HG02981 (cell line): ENCODE measurements around the gene CCDC12.

Source experiments
- ATAC-seq: cut with Tn5 transposase; IDR thresholded peaks from one replicate; pipeline ENCODE4 v1.9.1; 2021; ENCODE audit warnings: mild to moderate bottlenecking, moderate library complexity; ENCODE audit not compliant: unreplicated experiment

CCDC12 gene

DNA sequence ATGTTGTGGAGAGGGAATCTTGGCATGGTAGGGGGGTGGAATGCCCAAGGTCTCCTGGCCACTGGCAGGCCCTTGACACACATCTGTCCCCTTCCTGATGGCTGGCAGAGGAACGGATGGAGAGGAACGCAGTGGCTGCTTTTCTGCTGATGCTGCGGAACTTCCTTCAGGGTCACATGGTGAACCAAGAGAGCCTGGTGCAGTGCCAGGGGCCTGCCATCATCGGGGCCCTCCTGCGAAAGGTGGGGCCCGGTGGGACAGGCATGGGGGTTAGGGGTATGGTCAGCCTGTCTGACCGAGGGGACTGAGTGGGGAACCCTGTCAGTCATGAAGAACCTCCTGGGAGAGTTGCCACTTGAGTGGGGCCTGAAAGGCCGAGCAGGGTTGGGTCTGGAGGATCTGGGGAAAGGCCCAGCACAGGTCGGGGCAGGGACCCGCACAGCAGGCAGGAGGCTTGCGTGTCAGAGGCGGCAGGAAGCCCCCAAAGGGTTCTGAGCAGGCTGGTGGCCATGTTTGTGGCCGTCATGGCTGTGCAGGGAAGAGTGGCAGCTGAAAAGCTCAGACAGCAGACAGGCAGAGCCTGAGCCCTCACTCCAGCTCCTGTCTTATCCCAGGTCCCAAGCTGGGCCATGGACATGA, 21.0 kb upstream of the CCDC12 start:
- no peak for ATAC-seq

DNA sequence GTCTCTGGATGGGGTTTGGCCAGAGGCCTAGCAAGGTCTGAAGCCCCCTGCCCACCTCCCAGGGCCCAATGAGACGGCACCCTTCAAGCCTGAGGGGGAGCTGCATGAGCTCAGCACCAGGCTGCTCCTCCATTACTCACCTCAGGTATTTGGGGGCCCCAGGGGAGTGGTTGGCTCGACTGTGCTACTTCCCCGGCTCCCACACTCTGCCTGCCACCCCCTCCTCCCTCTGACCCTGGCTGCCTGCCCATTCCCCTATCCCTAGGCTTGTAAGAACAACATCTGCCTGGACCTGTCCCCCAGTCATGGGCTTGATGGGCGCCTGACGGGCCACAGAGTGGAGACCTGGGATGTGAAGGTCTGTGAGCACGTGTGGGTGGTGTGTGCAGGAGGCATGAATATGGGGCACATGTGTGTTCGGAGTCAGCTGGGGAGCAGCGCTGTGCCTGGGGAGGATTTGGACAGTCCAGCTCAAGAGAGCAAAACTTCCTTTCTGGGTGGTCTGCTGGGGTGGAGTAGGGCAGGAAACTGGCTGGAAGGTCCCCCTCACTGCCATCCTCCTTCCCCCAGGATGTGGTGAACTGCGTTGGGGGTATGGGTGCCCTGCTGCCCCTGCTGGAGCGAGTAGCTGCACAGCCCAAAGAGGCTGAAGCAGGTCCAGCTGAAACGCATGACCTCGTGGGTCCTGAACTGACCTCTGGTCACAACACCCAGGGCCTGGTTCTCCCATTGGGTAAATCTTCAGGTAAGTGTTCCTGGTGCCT, 20.3 kb upstream of the CCDC12 start:
- no peak for ATAC-seq

DNA sequence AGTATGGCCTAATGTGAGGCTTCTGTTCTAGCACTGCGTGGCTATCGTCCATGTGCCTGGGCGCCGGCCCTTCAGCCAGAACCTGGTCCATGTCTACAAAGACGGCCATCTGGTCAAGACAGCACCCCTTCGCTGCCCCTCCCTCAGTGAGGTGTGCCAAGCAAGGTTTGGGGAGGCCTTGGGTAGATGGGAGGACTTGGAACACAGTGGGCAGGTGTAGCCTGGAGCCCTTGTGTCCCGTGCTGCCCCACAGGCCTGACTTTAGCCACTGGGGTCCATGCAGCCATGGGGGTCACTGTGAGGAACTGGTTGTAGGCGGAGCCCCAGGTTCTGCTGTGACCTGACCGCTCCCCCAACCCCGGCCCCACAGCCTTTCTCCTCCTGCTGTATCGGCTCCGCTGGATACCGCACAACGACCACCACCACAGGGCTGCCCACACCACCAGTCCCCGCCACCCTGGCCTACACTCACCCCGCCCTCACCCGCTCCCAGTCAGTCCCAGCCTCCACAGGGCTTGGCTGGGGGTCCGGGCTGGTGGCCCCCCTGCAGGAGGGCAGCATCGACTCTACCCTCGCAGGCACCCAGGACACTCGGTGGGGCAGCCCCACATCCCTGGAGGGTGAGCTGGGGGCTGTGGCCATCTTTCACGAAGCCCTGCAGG, 19.5 kb upstream of the CCDC12 start:
- ATAC-seq, result no peak

DNA sequence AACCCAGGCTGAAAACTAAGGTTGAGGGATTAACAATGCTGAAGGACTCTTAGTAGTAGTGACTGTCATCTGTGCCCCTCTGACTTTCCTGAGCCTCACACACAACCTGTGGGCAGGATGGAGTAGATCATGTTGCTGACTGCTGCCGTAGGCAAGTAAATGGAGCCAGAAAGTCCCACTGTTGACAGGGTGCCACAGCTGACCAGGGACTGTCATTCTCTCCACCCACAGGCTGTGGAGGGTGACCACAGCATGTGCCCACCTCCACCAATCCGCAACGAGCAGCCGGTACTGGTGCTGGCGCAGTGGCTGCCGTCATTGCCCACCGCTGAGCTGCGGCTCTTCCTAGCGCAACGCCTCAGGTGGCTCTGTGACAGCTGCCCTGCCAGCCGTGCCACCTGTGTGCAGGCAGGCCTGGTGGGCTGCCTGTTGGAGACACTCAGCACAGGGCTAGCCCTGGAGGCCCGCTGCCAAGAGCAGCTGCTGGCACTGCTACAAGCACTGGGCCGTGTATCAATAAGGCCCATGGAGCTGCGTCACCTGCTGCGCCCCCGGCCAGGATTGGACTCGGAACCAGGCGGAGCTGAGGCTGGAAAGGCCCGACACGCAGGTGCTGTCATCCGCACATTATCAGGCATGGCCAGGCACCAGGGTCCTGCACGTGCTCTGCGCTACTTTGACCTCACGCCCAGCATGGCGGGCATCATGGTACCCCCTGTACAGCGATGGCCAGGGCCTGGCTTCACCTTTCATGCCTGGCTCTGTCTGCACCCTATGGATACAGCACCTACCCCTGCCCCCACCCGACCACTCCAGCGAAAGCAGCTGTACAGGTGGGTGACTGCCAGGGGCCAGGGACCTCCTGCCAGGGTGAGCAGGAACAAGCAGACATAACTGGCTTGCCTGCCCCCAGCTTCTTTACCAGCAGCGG, 18.5 kb upstream of the CCDC12 start:
- ATAC-seq, result no peak

DNA sequence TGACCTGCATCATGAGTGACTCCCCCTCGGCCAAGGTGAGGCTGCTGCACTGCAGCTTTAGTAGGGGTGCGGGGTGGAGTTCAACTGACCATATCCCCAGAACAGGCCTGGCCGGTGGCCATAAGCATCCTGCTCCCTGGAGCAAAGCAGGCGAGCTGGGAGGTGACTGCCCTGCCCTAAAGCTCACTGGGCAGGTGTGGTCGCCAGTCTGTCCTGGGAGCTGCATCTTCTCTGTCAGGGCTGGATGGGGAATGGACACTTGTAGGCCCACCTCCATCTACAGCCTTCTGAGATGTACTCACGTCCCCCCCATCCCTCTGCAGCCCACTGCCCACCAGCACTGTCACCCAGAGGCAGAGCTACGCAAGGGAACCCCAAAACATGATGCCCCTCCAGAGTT, 17.4 kb upstream of the CCDC12 start:
- no peak for ATAC-seq

DNA sequence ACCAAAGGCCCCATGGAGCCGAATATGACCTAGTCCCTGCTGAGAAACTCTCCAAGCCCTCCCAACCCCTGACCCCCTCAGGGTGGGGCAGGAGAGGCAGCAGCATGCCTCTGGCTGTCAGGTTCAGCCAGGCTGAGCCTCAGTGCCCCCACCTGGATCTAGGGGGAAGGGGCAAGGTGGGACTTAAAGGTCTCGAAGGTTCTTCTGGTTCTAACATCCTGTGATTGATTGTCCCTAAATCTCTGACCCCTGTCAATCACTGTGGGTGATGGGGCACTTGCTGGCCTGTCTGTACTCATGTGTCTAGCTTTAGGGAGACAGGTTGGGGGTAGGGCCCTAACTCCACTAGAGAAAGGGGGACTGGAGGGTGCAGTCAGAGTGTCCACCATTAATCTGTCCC, 16.7 kb upstream of the CCDC12 start:
- no peak for ATAC-seq

DNA sequence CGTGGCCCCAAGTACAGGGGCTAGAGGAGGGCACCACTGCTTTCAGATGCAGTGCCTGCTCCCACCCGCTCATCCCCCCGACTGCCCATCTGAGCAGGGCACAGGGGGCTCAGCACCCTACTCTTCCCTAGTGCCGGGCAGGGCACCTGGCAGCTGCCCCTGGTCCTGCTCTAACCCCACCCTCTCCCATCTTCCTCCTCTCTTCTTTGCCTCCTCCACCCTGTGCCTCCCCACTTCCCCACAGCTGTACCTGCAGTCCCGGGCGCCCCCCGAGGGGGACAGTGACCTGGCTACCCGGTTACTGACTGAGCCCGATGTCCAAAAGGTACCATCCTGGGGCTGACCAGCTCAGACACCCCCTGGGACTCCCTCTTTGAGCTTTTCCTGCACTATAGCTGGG, 15.7 kb upstream of the CCDC12 start:
- no peak for ATAC-seq

DNA sequence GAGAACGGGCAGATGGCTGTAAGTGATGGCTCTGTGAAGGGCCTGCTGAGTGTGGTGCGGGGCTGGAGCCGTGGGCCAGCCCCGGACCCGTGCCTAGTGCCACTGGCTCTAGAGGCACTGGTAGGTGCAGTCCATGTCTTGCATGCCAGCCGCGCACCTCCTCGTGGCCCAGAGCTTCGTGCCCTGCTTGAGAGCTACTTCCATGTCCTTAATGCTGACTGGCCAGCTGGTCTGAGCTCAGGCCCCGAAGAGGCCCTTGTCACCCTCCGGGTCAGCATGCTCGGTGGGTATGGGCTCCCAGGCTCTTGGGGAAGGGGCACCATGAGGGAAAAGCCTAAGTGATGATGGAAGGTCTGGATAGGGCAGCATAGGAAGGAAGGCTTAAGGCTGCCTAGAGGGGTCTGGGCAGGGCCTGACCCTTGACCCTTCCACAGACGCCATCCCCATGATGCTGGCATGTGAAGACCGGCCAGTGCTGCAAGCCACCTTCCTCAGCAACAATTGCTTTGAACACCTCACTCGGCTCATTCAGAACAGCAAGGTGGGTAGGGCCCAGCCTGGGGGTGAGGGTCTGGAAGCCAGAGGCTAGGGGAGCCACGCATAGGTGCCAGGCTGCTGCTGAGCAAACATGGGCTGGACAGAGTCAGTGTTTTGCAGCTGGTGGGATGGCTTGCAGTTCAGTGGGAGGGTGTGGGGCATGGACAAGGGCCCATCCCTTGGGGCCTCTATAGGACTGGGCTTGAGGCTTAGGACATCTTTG, 15.0 kb upstream of the CCDC12 start:
- ATAC-seq, result no peak

DNA sequence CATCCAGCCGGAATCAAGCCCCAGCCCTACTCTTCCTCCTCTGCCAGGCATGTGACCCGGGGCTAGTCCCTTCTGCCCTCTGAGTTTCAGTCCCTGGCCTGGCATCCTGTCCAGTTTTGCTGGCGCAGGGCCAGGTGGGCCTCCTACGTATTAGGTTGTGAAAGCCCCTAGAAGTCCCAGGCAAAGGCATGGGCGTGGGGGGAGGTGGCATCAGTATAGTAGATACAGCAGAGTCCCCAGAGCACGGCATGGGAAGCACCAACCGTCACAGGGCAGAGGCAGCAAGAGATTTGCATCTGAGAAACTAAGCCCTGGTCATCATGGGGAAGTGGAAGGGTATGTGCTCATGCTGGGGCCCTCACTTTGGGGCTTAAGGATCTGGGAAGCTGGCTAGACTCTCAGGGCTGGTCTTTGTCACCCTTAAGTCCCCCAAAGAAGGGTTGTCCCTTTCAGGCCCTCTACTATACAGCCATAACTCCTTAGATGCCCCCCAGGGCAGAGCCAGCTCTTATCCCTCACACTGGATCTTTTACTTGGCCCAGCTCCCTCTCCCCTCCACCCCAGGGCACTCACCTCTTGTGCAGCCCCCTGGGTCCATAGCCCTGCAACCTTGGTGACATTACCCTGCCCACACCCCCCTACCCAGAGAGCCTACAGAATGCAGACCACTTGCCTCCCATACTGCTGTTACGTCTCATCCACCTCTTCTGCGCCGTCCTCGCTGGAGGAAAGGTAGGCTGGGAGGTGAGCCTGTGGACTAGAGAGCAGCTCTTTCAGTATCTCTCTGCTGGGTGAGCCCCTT, 14.2 kb upstream of the CCDC12 start:
- peak; percentile 34 for ATAC-seq

DNA sequence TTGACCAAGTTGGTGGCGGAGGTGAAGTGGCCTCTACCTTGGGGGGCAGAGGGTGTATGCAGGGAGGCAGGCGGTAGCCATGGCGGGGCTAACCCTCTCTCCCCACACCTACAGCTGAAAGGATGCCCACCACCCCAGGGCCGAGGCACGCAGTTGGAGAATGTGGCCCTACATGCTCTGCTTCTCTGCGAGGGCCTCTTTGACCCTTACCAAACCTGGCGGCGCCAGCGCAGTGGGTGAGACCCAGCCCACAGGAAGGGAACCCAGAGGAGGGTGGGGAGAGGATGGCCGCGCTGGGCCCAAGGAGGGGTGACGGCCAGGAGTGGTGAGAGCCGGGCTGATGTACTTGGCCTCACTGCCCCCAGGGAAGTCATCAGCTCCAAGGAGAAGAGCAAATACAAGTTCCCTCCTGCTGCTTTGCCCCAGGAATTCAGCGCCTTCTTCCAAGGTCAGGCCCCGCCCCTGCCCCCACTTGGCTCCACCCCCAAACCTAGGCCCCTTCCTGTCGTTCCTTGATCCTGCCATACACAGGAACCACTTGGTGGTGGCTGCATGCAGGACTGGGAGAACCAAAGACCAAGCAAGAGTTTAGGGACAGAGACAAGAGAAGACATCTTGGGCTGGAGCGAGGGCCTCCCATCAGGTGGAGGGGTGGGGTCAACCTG, 12.7 kb upstream of the CCDC12 start:
- ATAC-seq, result no peak

DNA sequence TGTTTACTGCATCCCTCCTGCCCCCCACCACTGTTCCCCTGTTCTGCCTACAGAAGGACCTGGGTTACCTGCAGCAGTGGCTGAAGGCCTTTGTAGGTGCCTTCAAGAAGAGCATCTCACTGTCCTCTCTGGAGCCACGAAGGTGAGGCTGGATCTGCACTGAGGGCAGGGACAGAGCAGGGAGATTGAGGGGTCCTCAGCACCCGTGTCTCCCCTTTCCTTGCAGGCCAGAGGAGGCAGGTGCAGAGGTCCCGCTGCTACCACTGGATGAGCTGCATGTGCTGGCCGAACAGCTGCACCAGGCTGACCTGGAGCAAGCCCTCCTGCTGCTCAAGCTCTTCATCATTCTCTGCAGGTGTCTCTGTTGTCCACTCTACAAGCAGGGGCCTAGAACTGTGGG, 12.1 kb upstream of the CCDC12 start:
- no peak for ATAC-seq

DNA sequence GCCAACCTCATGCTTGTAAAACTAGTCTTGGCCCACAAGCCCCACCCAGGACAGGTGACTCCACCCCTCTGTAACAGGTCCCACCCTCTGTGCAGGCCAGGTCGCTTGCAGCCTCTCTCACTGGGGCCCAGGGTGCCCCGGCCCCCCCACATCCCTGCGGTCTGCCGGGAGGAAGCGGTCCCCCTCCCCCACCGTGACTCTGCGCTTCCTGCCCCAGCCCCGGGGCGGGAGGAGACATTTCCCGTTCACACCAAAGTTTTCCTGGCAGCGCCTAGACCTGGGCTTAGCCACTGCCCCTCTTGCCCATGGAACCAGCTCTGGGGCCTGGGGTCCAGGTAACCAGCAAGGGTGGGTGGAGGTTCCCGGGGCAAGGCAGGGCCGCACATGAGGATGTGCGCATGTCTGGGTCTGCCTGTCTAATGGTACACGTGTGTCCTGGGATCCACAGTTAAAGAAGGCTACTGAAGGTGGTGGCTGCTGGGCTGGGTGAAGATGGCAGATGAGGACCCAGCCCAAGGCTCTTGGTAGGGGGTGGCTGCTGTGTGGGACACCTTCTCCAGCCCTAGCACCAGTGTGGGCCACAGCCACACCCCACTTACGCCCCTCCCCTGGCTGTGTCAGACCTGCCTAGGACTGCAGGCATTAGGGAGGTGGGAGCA, 11.3 kb upstream of the CCDC12 start:
- peak; percentile 70 for ATAC-seq

DNA sequence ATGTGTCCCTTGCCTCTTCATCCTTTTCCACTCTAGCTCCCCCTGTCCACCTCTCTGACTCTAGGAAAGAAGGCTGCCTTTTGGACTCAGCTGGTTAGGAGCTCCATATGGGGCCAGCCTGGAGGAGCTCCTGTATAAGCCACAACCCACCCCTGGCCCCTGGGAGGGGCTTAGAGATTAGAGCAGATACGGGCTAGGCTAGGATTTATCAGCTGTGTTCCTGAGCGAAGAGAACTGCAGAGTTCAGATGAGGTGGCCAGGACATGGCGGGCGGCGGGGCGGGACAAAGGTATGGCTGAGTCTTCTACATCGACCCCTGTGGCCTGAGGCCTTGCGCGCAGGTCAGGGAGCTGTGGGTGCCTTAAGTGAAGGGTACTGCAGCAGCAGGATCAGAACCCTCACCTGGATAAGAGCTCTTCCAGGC, 10.8 kb upstream of the CCDC12 start:
- ATAC-seq, result peak; percentile 2

DNA sequence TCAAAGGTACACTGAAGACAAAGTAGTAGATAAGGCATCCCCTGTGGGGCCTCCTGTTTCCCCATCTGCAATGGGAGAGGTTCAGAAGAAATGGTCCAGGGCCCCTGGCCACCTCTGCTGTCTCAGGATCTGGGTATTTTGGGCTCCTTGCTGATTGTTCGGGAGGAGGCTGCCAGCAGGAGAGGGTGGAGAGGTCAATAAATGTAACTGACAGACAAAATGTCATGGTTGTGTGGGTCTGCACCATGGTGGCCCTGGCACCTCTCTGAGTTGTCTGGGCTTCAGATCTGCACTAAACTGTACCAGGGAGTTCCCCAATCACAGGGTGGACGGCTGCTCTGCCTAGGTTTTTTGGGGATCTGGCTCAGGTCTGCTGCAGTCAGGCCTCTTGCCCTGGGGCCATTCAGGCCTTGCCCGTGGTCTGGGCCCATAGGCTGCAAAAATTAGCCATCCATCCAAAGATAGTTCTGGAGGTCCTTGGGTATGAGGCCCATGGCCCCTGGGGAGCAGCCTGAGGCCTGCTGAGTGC, 10.3 kb upstream of the CCDC12 start:
- no peak for ATAC-seq

DNA sequence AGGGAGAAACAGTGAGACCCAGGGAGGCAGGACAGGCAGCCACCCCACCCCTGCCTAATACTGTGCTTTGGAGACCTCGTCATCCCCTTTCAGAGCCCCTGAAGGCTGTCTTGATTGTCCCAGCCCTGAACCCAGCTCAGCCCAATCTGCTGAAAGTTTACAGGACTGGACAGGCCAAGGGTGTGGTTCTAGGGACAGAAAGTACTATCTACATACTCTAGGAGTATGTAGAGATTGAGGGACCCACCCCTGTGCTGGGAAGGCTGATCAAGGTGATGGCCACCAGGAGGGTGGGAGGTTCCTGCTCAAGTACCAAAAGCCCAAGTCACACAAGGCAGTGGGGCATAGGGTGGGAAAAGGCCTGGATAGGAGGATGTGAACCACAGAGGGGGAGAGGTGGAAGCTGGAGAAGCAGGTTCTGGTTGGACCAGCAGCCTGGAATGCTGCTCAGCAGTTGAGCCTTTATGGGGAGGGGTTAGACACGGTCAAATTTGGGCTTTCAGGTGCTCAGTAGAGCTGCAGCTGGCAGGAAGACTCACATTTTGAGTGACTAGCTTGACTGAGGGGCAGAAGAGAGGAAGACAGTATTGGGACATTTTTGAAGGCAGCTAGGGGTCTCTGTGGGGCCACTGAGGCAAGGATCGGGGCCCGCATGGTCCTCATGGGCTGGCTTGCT, 9.6 kb upstream of the CCDC12 start:
- ATAC-seq, result no peak

DNA sequence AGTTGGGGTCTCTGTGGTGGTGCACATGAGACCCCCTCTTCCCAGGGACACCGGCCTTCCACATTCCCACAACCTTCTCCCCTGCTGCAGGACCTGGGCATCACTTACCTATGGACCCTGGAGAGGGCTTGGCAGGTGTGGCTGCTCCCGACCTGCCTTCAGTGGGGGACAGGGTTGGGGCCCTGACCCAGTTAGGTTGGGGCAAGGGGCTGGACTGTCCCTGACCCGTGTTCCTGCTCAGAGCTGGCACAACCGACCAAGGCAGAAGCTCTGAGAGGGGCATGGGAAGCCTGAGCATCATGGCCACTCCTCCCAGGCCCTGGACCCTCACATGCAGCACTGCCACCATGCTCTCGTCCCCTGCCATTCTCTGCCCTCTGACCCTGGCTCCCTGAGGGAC, 9.0 kb upstream of the CCDC12 start:
- no peak for ATAC-seq

DNA sequence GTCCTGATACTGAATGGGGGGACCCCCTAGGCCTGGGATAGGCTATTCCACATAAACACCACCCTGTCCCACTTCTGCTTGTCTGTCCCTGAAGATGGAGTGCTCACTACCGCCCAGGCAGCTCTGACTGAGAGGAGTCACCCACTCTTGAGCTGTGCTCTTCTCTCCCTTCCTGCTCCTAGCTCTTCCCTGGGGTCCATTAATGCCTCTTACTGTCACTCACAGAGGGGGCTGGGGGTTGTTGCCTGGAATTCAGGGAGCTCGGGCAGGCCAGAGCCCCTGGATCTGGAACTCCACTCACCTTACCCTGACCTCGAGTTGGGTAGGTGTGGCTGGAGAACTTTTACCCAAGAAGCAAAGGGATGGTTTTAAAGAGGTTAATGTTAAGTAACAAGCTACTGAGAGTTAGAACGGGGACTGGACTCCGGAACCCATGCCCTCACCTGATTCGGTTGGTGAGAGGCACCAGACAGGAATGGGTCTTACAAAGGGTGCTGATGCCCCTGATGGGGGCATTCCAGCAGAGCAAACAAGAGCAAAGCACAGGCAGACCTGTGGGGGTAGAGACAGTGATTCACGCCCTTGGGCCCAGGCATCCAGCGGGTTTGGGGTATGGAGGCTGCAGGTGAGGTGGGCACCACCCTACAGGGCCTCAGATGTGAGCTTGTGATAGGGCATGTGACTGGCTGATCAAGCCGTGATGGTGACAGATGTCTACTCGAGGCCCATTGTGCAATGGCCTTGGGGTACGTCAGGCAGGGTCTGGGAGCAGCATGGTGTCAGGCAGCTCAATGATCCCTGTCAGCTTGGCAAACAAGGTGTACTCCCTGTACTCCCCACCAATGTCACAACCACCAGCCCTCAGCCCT, 8.3 kb upstream of the CCDC12 start:
- no peak for ATAC-seq
